SIG-M5 treated with dmso at 0.1 percent for 504 hours (cell line): ENCODE results near the gene CAMKMT.
"Not testable (repeated sequence)": the region's sequence is repeated elsewhere in the genome, so short reads cannot be mapped to it uniquely, and the experiment has no call there.

ENCODE experiments used
- DNase-seq: peaks from one replicate; lab custom pipeline; 2025; ENCODE audit not compliant: unreplicated experiment; lab: John Stamatoyannopoulos, UW

Gene CAMKMT

DNA sequence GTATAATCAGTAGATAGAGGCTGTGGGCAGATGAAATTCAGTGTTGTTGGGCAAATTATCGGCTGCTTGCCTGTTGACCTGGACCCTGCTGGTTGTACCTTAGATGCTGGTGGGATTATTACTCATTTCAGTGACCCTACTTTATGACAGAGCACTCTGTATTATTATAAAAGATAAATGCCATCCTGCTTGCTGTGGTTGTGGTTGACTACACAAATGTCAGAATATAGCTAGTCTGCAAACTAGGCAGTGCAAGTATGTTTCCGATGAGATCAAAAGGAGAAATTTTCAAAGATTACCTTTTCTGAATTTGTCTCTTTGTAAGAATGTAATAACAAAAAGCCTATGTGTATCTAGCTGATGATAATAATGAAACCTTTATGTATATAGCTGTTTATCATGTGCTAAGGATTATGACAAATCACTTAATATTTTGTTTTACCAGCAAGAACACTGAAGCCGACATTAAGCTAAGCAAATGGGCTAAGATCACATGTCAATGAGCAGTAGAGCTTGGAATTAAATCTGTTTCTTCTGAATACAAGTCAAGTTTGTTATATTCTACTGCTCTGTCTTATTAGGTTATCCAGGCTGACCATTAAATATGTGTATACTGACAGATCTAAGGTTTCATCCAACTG is 219.2 kb downstream of the CAMKMT start:
- DNase-seq = no peak

DNA sequence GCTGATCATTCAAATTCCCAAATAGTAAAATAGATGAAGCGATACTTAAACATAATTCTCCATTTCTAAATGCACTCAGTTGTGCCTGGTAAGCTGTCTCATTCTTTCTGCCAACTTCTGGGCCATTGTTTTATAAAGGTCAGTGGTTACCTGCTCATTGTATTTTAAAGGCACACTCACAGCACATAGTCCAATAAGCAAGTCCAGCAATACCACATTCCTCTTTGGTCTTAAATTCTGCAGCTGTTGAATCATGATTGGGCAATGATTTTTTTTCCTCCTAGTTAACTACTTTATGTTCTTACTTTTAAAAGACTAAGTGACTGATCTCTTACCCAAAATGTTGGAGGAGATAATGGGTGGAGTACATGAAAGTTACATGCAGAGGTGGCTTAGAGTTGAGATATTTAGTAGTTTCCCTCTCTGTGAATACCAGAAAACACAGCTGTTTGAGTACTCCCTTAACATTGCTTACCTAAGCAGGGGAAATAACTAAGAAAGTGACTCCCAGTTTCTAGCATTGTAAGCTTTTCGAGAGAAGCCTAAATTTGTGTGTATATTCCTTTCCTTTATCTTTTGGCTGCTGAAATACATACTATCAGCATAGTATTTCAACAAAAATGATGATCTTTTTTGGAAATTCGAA is 220.7 kb downstream of the CAMKMT start:
- DNase-seq = no peak

DNA sequence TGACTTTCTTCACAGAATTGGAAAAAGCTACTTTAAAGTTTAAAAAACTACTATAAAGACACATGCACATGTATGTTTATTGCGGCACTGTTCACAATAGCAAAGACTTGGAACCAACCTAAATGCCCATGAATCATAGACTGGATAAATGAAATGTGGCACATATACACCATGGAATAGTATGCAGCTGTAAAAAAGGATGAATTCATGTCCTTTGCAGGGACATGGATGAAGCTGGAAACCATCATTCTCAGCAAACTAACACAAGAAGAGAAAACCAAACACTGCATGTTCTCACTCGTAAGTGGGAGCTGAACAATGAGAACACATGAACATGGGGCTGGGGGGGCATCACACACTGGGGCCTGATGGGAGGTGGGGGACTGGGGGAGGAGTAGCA is 233.9 kb downstream of the CAMKMT start:
- DNase-seq = not testable (repeated sequence)

DNA sequence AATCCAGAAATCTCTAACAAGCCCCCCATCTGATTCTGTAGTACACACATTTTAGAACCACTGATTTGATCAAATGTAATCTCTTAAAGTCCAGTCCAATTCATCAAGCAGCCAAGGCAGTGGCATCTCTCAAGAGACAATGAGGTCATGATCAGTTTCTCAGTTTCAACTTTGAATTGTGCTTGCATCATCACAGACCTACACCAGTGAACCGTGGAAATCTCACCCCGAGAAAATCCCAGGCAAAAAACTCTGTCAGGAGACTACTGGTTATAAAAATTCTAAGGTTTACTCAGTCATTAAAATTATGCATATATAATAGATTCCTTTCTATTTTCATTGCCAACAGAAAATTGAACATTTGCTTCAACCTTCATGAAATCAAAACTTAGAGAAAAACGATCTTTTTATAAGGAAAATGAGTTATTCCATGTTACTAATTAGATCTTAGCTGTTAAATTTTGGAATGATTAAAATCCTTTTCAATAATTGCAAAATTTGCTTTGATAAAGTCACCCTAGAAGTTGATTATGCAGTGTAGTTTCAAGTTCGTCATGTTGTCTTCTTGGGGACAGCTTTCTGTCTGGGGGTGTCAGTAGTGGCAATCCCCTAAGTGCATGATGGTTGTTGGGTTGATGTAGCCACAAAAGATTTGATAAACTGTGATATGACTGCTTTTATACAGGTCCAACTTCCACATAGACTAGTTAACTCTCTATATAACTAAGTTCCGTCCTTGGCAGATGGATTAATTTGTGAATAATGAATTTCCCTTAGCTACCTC is 235.0 kb downstream of the CAMKMT start:
- DNase-seq = no peak

DNA sequence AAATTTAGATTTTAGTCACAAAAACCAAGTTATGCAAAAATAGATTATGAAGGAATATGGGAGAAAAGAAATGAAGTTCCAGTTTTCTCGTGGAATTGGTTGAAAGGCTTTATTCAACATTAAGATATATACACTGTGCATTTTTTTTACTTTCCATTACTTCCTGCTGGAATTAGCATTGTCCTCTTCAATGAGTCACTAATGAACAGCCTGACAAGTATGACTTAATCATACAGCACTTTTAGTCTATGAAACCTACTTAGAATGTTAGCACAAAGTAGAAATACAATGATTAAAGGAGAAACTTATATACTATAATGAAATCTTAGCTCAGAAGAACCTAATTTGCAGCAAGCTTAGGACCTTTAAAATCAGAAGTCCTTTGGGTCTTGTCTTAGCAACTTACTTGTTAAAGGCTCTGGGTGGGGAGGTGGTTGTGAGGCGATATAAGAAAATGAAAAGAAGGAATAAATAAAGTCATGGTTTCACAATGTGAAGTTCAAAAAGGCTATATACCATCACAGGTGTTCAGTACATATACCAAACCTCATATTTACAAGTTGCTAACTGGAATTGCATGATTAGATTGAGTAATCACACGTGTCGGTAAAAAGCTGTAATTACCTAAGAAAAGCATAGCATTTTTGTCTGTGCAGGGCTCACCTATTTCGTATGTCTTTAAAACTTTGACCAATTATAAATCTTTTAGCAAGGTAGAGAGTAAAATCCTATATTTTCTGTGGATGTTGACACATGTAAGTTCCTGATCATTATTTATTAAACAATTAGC is 236.8 kb downstream of the CAMKMT start:
- DNase-seq = no peak

DNA sequence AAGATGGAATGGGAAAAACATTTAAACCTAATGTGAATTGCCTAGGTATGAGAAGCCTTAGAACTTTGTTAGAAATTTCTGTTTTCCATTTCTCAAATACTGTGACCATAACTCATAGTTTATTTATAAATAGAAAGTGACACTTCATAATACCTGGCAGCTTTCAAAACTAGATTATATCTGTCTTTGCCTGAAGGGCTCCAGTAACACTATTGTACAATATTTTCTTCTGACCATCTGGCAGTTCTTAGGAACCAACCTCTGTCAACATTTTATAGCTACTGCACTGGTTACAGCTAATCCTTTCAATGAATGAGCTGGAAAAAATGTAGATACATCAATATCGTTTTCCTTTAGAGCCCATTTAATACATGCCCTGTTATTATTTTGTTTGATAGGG is 237.4 kb downstream of the CAMKMT start:
- DNase-seq = no peak

DNA sequence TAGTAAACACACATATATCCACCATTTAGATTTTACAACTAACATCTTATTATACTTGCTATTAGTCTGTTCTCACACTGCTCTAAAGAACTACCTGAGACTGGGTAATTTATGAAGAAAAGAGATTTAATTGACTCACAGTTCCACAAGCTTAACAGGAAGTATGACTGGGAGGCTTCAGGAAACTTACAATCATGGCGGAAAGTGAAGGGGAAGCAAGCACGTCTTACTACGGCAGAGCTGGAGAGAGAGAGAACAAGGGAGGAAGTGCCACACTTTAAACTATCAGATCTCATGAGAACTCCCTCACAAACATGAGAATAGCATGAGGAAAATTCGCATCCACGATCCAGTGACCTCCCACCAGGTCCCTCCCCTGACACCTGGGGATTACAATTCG is 240.7 kb downstream of the CAMKMT start:
- no peak for DNase-seq

DNA sequence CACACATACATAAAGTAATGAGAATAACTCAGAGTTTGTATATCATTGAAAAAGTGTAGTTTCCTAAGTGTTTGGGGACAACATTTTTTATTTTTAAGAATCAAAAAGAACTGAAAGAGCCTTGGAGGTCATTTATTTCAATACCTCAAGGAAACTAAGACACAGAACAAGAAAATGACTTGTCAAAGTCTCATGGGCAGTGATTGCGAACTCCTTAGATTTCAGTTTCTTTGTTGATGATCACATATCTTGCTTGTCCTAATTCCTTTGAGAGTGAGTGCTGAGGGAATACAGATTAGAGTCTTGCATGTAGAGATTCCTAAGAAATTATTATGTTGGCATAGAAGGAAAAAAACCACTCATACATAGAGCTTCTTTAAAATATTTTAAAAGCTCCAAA is 243.8 kb downstream of the CAMKMT start:
- DNase-seq = no peak

DNA sequence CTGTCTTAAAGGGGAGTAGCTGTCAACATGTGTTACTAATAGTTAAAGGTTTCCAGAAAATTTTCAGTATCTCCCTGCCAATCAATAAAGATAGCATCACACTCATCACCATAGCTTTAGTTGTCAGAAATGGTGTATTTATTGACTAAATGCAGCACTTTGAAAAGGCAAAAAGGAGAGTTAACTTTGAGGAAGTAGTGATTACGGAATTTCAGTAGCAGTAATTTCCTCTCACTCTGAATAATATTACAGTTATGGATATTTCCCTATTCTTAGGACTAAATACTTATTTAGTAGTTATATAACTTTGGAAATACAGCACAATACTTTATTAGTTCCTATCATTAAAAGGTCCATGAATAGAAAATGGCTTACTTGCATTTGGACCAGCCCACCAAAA is 250.5 kb downstream of the CAMKMT start:
- DNase-seq = no peak

DNA sequence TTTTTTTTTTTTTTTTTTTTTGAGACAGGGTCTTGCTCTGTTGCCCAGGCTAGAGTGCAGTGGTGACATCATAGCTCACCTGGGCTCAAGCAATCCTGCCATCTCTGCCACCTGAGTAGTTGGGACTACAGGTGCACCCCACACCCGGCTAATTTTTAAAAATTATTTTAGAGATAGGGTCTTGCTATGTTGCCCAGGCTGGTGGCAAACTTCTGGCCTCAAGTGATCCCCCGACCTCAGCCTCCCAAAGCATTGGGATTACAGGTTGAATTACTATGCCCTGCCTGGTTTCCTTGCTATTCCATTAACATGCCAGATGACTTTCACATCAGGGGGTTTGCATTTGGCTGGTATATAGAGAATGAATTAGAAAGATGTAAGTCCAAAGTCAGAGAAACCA is 253.2 kb downstream of the CAMKMT start:
- DNase-seq = no peak

DNA sequence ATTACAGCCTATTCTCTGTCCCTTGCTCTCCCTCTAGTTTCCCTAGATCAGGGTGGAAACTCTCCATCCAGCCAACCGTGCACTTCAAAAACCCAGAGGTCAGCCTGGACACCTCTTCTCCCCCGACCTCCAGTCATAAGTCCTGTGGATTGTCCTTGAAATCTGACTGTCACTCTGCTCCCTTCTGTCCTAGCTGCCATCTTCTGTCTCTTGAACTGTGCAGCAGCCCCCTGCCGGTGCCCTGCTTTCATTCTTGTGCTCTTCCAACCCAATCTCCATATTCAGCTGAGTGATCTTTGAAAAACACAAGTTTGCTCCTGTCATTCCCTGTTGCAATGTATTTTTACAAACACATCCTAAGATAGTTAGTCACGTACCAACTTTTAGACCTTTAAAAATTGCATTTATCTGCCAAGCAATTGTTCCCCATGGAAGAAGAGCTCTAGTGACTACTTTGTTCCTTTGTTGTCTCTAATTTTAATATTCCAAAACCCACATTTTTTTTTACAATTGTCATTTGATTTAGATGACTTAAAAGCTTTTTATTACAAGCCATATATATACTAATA is 254.3 kb downstream of the CAMKMT start:
- DNase-seq = no peak

DNA sequence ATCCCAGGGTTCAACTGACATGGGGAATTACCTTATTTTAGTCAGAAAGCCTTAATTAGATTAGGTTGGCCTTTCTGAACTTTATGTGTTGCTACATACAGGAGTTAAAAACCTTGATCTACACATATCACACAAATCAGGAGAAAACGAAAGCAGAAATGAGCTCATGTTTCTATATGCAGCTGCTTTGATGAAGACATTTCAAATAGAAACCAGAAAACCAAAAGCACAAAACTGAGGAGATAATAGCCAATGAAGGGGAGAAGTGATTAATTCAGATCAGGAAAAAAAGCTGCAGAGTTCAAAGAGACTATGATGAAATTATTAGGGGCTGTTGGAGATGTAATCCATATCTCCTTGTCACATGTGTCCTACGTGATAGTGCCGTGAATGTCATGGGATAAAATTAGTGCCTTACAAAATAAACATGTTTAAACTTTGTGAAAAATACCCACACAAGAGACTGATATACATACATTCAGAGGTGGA is 255.0 kb downstream of the CAMKMT start:
- DNase-seq = peak; percentile 18

DNA sequence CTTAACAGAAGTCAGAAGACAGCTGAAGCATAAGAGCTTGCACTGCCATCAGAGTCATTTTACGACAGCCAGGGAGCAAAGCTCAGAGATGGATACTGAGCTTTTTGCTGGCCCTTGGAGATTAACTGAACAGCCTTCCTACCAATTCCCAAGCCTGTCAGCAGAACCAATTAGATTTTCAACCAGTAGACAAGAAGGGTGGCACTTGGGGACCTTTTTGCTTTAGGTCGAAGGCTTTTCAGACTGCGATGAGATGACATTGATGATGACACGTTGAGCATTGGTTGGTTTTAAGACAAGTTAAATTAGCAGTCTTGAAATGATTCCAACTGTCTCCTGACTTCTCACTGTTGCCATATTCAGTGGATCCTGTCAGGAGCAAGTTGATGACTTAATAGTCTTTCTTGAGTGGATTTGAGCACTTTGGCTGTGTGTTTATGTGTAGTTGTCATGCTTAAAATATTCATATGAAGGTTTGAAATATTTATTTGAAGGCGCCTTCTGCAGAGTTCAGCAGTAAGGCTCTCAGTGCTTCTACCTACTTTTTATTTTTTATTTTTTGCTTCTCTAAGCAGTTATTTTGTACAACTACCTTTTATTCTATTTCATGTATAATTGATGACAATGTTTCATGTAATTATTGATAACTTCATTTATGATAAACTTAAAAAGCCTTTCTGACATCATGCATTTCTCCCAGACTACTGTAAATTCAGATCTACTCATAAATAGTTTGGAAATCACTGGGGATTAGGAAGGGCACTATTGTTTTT is 256.7 kb downstream of the CAMKMT start:
- DNase-seq = no peak

DNA sequence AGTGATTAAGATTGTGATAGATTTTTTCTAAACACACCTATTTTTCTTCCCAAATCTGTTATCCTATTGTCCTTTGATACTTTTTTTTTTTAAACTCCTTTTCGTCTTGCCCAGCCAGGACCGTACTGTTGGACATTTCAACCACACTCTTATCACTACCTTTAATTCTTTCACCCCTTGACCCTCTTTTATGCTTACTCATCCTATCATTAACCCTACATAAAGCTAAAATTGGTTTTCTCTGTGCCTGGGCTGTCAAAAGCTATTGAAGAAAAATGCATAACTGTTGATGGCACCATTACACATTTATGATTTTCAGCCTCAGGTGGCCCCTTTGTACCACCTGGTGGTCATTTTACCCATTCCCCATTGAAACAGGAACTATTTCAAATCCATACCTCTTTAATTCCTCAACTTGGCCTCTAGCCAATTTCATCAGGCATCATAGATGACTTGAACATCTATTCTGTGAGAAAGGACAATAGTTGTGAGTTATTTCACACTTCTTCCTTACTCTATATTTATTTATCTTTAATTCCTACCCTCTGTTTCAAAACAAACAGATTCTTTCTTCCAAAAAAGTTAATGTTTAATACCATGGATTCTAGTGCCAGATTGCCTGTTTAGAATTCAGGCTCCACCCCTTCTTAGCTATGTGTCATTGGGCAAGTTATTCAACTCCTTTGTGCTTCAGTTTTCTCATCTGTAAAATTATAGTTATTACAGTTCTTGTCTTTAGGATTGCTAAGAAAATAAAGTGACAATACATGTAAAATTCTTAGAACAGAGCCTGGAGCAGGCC is 258.6 kb downstream of the CAMKMT start:
- no peak for DNase-seq

DNA sequence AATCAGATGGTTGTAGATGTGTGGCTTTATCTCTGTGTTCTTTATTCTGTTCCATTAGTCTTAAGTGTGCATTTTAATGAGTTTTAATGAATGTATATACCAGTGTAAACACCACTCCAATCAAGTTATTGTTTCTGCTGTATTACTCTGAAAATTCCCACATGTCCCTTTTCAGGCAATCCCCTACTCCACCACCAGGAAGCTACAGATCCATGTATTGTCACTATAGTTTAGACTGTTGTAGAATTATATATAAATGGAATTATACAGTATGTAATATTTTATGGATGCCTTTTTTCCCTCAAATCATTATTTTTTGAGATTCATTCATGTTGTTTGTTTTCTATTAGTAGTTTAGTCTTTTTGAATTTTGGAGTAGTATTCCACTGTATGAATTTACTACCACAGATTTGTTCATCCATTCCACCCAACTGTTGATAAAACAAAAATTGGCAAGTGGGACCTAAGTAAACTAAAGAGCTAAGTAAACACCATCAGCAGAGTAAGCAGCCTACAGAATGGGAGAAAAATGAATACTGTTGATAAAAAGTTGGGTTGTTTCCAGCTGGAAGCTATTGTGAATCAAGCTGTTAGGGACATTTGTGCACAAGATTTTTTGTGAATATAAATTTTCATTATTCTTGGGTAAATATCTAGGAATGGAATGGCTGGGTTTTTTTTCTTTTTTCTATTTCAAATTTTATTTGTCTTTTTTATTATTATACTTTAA is 262.0 kb downstream of the CAMKMT start:
- no peak for DNase-seq

DNA sequence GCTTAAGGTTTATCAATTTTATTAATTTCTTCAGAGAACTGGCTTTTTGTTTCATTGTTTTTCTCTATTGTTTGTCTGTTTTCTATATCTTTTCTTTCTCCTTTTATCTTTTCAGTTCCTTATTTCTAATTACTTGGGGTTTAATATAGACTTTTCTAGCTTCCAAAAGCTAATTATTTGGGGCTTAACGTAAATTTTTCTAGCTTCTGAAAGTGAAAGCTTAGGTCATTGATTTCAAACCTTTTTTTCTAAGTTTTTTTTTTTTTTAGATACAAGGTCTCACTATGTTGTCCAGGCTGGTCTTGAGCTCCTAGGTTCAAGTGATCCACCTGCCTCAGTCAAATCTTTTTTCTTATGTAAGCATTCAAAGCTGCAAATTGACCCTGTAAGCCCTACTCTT is 266.6 kb downstream of the CAMKMT start:
- no peak for DNase-seq

DNA sequence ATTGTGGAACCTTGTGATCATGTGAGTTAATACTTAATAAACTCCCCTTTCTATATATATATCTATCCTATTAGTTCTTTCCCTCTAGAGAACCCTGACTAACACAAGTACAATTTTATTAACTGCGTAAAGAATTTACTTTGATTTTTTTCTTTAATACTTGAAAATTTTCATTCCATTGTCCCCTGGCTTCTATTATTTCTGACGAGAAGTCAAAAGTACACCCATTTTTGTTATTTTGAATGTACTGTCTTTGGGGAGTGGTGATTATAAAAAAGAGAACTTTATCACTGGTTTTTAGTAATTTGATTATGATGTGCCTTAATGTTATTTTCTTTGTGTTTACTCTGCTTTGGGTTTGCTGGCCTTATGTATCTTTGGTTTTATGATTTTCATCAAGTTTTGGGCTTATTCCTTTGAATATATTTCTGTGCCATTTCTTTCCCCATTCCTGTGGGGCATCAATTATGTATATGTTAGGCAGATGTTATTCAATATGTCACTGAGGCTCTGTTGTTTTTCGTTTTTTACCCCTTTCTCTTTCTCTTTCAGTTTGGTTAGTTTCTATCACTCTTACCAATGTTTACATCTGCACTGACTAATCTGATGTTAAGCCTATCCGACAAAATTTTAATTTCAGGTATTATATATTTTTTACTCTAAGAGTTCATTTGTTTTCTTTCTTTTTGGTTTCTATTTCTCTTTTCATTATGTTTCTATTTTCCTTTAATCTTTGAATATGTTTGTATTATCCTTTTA is 271.4 kb downstream of the CAMKMT start:
- DNase-seq = no peak

DNA sequence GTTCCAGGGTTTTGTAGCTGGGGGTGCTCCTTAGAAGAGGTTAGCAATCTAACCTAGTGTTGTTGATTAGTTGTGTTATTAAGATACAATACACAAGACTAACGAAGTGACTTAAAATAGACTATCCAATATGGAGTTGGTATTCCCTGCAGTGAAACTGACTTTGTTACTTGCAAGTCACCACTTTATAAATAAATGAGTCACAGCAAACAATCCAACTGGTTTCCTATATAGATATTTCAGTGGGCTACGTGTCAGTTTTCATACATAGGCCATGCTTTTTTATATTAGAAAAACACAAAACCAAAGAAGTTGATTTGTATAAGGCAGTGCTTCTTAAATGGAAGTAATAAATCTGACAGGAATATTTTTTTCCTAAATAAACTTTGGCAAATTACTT is 274.0 kb downstream of the CAMKMT start:
- DNase-seq = no peak
